GM12878 (cell line): ENCODE data around the gene ZDHHC14. TPM values are rescaled to one million over a fixed set of nuclear protein-coding genes. Genes with fewer than 3 reads are reported as not detected.

Experiments used
- ATAC-seq: fragments of 200-7000 bp; cut with Tn5 transposase; 3 replicates; pipeline ENCODE4 v1.9.1; 2020; ENCODE audit warnings: mild to moderate bottlenecking, moderate library complexity
- BruUV-seq: library from RNA; stranded (reverse); fragments of 400-500 nt; replicated peaks from 2 replicates; lab custom pipeline; 2021; lab: Mats Ljungman, UMichigan
- CTCF ChIA-PET: fragments of 300-600 bp; sonication (Branson Sonifier 250); formaldehyde crosslinking; extraction: SDS; loops from one replicate; lab custom pipeline; 2021; ENCODE audit warnings: inconsistent platforms; lab: Yijun Ruan, JAX
- POLR2A ChIA-PET: fragments of 350-600 bp; formaldehyde crosslinking; extraction: SDS; loops from one replicate; lab custom pipeline; 2021; ENCODE audit warnings: inconsistent platforms; lab: Charles Lee
- RAD21 ChIA-PET: fragments of 300-600 bp; sonication (Branson Sonifier 250); formaldehyde crosslinking; loops from one replicate; lab custom pipeline; 2023; ENCODE audit warnings: antibody characterized with exemption; ENCODE audit not compliant: unreplicated experiment; lab: Charles Lee
- SMC1A ChIA-PET: fragments of 300-600 bp; sonication (Branson Sonifier 250); formaldehyde crosslinking; loops from one replicate; lab custom pipeline; 2023; ENCODE audit not compliant: unreplicated experiment, uncharacterized antibody; lab: Charles Lee
- DNase-seq: peaks from one replicate; pipeline ENCODE4 v3.0.0-alpha.2; 2011; ENCODE audit warnings: low read depth, low spot score
- FAIRE-seq: peaks from 3 replicates; lab custom pipeline; 2011; peaks lifted over from hg19 to GRCh38; lab: Jason Lieb, UNC
- H2AFZ ChIP-seq: 2 replicates; pipeline ENCODE4 v1.6.0; 2011; ENCODE audit warnings: low read depth, low read length, control low read depth; ENCODE audit not compliant: control insufficient read depth
- H3K27ac ChIP-seq: 2 replicates; pipeline ENCODE4 v1.5.1; 2011; ENCODE audit warnings: control low read depth; ENCODE audit not compliant: control insufficient read depth, insufficient read depth
- H3K27me3 ChIP-seq, 2 experiments: replicated peaks in 1 of 2; 2 replicates each; pipeline versions ENCODE4 v1.6.0 to v1.6.1; 2011; ENCODE audit warnings: low read length in 1 of 2; ENCODE audit not compliant: control insufficient read depth in 2 of 2, insufficient read depth in 2 of 2
- H3K36me3 ChIP-seq, 2 experiments: 2 replicates each; pipeline ENCODE4 v1.5.1; 2011; ENCODE audit warnings: low read length in 1 of 2; ENCODE audit not compliant: control insufficient read depth in 2 of 2, insufficient read depth in 2 of 2
- H3K4me1 ChIP-seq: 2 replicates; pipeline ENCODE4 v1.6.1; 2011; ENCODE audit warnings: mild to moderate bottlenecking, low read length, moderate library complexity, mixed read lengths; ENCODE audit not compliant: control insufficient read depth, insufficient read depth
- H3K4me2 ChIP-seq: 2 replicates; pipeline ENCODE4 v1.6.0; 2011; ENCODE audit warnings: control low read depth; ENCODE audit not compliant: control insufficient read depth, insufficient read depth
- H3K4me3 ChIP-seq: fragments of 200-600 bp; sonication (generic); 2 replicates; pipeline ENCODE4 v1.5.1; 2016
- H3K79me2 ChIP-seq: 2 replicates; pipeline ENCODE4 v1.6.0; 2011; ENCODE audit warnings: low read length; ENCODE audit not compliant: control insufficient read depth, insufficient read depth
- H3K9ac ChIP-seq: 2 replicates; pipeline ENCODE4 v1.8.0; 2011; ENCODE audit warnings: low read length, control low read depth, mixed read lengths; ENCODE audit not compliant: control insufficient read depth, insufficient read depth
- H3K9me3 ChIP-seq: replicated peaks from 3 replicates; pipeline ENCODE4 v1.5.1; 2011; ENCODE audit warnings: mild to moderate bottlenecking, low read length; ENCODE audit not compliant: control insufficient read depth, insufficient read depth
- H4K20me1 ChIP-seq: 2 replicates; pipeline ENCODE4 v1.6.0; 2011; ENCODE audit not compliant: control insufficient read depth, insufficient read depth
- CEBPZ ChIP-seq: fragments of 150-350 bp; IDR thresholded peaks from 2 replicates; pipeline ENCODE4 v1.6.1; 2016; ENCODE audit warnings: low read depth, low read length
- IRF4 ChIP-seq: IDR thresholded peaks from 2 replicates; pipeline ENCODE4 v1.6.1; 2011; ENCODE audit warnings: low read depth, low read length
- KLF5 ChIP-seq: fragments of 450-650 bp; IDR thresholded peaks from 2 replicates; pipeline ENCODE4 v1.6.1; 2014; ENCODE audit warnings: mild to moderate bottlenecking; ENCODE audit not compliant: partially characterized antibody
- NFYA ChIP-seq: IDR thresholded peaks from 2 replicates; pipeline ENCODE4 v1.6.1; 2011; ENCODE audit warnings: low read depth, mild to moderate bottlenecking, low read length, improper control_type of control experiment, borderline replicate concordance
- NRF1 ChIP-seq: conservative IDR thresholded peaks from 2 replicates; pipeline ENCODE4 v1.6.1; 2011; ENCODE audit warnings: mild to moderate bottlenecking, low read depth, low read length, improper control_type of control experiment
- PAX5 ChIP-seq: IDR thresholded peaks from 2 replicates; pipeline ENCODE4 v1.6.1; 2011; ENCODE audit warnings: low read depth, low read length, borderline replicate concordance
- RCOR1 ChIP-seq: conservative IDR thresholded peaks from 2 replicates; pipeline ENCODE4 v1.6.1; 2012; ENCODE audit warnings: low read depth, low read length, improper control_type of control experiment
- SIX5 ChIP-seq: IDR thresholded peaks from 2 replicates; pipeline ENCODE4 v1.6.1; 2011; ENCODE audit warnings: mild to moderate bottlenecking, low read depth, low read length, moderate library complexity; ENCODE audit not compliant: severe bottlenecking
- SRF ChIP-seq, 2 experiments: IDR thresholded peaks; 2 replicates each; pipeline ENCODE4 v1.6.1; 2011; ENCODE audit warnings: low read depth in 2 of 2, low read length in 2 of 2, mild to moderate bottlenecking in 1 of 2, moderate library complexity in 1 of 2
- STAT1 ChIP-seq: fragments of 450-650 bp; conservative IDR thresholded peaks from 2 replicates; pipeline ENCODE4 v1.6.1; 2014; ENCODE audit warnings: antibody characterized with exemption, mild to moderate bottlenecking
- SUPT20H ChIP-seq: IDR thresholded peaks from 2 replicates; pipeline ENCODE4 v1.6.1; 2011; ENCODE audit warnings: low read depth, mild to moderate bottlenecking, low read length, moderate library complexity, borderline replicate concordance; ENCODE audit not compliant: control insufficient read depth
- TAF1 ChIP-seq: IDR thresholded peaks from 2 replicates; pipeline ENCODE4 v1.6.1; 2011; ENCODE audit warnings: mild to moderate bottlenecking, low read depth, low read length, borderline replicate concordance
- TCF12 ChIP-seq: IDR thresholded peaks from 2 replicates; pipeline ENCODE4 v1.6.1; 2011; ENCODE audit warnings: low read depth, mild to moderate bottlenecking, low read length
- ZNF217 ChIP-seq: fragments of 450-650 bp; IDR thresholded peaks from 2 replicates; pipeline ENCODE4 v1.6.1; 2017; ENCODE audit warnings: antibody characterized with exemption, mild to moderate bottlenecking
- WGBS: methylation state at CpG from one replicate; pipeline ENCODE4 v1.1.6; 2016; ENCODE audit warnings: low lambda C conversion rate; ENCODE audit not compliant: insufficient replicate concordance, insufficient coverage; ENCODE audit errors: missing lambda C conversion rate; 5-methylcytosine and 5-hydroxymethylcytosine counted together
- in situ Hi-C: fragments of 300-500 bp; cut with MboI; formaldehyde crosslinking; loops from 9 replicates; pipeline ENCODE4 v1.14.3; 2018; ENCODE audit warnings: mixed read lengths
- intact Hi-C: fragments of 100-400 bp; cut with micrococcal nuclease; formaldehyde crosslinking; loops from one replicate; pipeline ENCODE4 v1.14.2; 2022; ENCODE audit not compliant: unreplicated experiment
- polyA plus RNA-seq, 11 experiments: library from polyadenylated mRNA; depleted of rRNA in 4 of 11; unstranded in 6 of 11; stranded (reverse) in 5 of 11; fragments of >200 nt; fragmentation: Nextera tagmentation in 4 of 11; fragmentation: Illumina TruSeq in 1 of 11; extraction: Ambion mirVana in 4 of 11; extraction: Trizol in 1 of 11; gene quantifications; 1 replicate in 1 of 11; 2 replicates in 10 of 11; pipeline versions ENCODE4 v1.2.1 to v1.2.3, GENCODE V29; 2011 to 2016; ENCODE audit warnings: inconsistent platforms in 2 of 11, missing spikeins in 2 of 11, low read depth in 1 of 11
- total RNA-seq, 4 experiments: library from RNA; depleted of rRNA in 3 of 4; stranded (reverse); fragments of >200 nt in 3 of 4; fragmentation: Illumina TruSeq in 1 of 4; extraction: Trizol in 1 of 4; gene quantifications; 2 replicates each; pipeline versions ENCODE4 v1.2.1 to v1.2.3, GENCODE V29; 2013 to 2021
- TF ChIP-seq, protein P1 (sequence below): fragments of 450-650 bp; IDR thresholded peaks from 2 replicates; pipeline ENCODE4 v1.6.1; 2016; ENCODE audit warnings: mild to moderate bottlenecking

Gene ZDHHC14
- total and polyA plus RNA-seq, 10 of the 15 experiments (the other 5 are each of a cell fraction or from before 2014, with no cell fraction given): 0.15 to 16.0 (median 0.76) TPM; not detected in 1

- no TSS peak for BruUV-seq
- intact Hi-C loops (no loop called here), in situ Hi-C loops (no loop called here)
- Histone ChIP-seq H3K4me1 (peaks cover 40% of the 10 kb centered on the region), H3K9me3 (peaks cover 2% of the 10 kb centered on the region; the same call in 2 of the 3 replicates), H3K4me3 (no peak overlapping the region), H2AFZ (no peak overlapping the region), H3K79me2 (no peaks in the 10 kb centered on the region), H3K4me2 (no peak overlapping the region), H3K36me3 (peaks cover 0 to 2% of the 10 kb centered on the region in 2 experiments; a peak in 2 of 4 replicates), H3K27ac (no peak overlapping the region), H3K27me3 (no peaks in the 10 kb centered on the region), H3K9ac (no peak overlapping the region), H4K20me1 (no peaks in the 10 kb centered on the region)
- ChIA-PET CTCF (interaction anchor here (0.8 kb wide), 2 partner anchors 17 to 92 kb away, joined by 3 read pairs; no protein-coding TSS in a partner anchor), RAD21 (interaction anchor here (0.9 to 9.6 kb wide), 4 partner anchors 14 to 241 kb away, joined by 3 to 350 read pairs (median 64); no protein-coding TSS in a partner anchor), POLR2A (interaction anchor here (0.6 to 11.0 kb wide), 4 partner anchors 8 to 93 kb away, joined by 3 to 170 read pairs (median 3); no protein-coding TSS in a partner anchor), SMC1A (interaction anchor here (0.7 to 17.5 kb wide), 14 partner anchors 14 to 241 kb away, joined by 3 to 431 read pairs (median 5); partner anchors contain the start of gene TMEM242)
- no peak for TF ChIP-seq TAF1
- no peak for TF ChIP-seq CEBPZ
- TF ChIP-seq RCOR1: no peak
- TF ChIP-seq SUPT20H: no peak
- TF ChIP-seq IRF4: no peak
- no peak for TF ChIP-seq NRF1
- TF ChIP-seq KLF5: no peak
- no peak for TF ChIP-seq TCF12
- TF ChIP-seq PAX5: no peak
- no peak for TF ChIP-seq NFYA
- TF ChIP-seq STAT1: no peak
- TF ChIP-seq, protein P1, sequence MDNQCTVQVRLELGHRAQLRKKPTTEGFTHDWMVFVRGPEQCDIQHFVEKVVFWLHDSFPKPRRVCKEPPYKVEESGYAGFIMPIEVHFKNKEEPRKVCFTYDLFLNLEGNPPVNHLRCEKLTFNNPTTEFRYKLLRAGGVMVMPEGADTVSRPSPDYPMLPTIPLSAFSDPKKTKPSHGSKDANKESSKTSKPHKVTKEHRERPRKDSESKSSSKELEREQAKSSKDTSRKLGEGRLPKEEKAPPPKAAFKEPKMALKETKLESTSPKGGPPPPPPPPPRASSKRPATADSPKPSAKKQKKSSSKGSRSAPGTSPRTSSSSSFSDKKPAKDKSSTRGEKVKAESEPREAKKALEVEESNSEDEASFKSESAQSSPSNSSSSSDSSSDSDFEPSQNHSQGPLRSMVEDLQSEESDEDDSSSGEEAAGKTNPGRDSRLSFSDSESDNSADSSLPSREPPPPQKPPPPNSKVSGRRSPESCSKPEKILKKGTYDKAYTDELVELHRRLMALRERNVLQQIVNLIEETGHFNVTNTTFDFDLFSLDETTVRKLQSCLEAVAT: no peak
- no peak for TF ChIP-seq SIX5
- no peak for TF ChIP-seq SRF (IDR thresholded peaks at IDR 0.05; ENCODE audit: low read depth in 2 of 2, low read length in 2 of 2)
- TF ChIP-seq ZNF217: no peak
- no peak for DNase-seq
- no peak for FAIRE-seq
- no peak for ATAC-seq
- 91% methylated on average over 16 of the region's 16 CpGs for whole genome bisulfite sequencing
Measured at GRCh38 chr6:157555455-157556143, 174.6 kb downstream of the ZDHHC14 start.
